Glutamatergic neuron (in vitro differentiated cells): ENCODE measurements around the gene ZNF519. TPM values are rescaled to one million over a fixed set of nuclear protein-coding genes. Genes with fewer than 3 reads are reported as not detected.
A peak's percentile ranks its signal among the peaks of the same experiment; 100 is the strongest.

Experiments
- DNase-seq: peaks from one replicate; pipeline ENCODE4 v3.0.0; 2022
- H3K27ac Mint-ChIP-seq: one replicate; pipeline ENCODE4 v1.8.0; 2020; ENCODE audit warnings: mild to moderate bottlenecking, mixed read lengths, inconsistent platforms; ENCODE audit not compliant: unreplicated experiment
- H3K27me3 Mint-ChIP-seq: one replicate; pipeline ENCODE4 v1.8.0; 2020; ENCODE audit warnings: mild to moderate bottlenecking, moderate library complexity, mixed read lengths, inconsistent platforms; ENCODE audit not compliant: unreplicated experiment
- H3K36me3 Mint-ChIP-seq: one replicate; pipeline ENCODE4 v1.8.0; 2020; ENCODE audit warnings: mild to moderate bottlenecking, mixed read lengths, inconsistent platforms; ENCODE audit not compliant: unreplicated experiment
- H3K4me1 Mint-ChIP-seq: one replicate; pipeline ENCODE4 v1.8.0; 2020; ENCODE audit warnings: mild to moderate bottlenecking, low read depth, mixed read lengths, inconsistent platforms; ENCODE audit not compliant: unreplicated experiment
- H3K4me3 Mint-ChIP-seq: one replicate; pipeline ENCODE4 v1.8.0; 2020; ENCODE audit warnings: mild to moderate bottlenecking, mixed read lengths, inconsistent platforms; ENCODE audit not compliant: unreplicated experiment
- H3K9me3 Mint-ChIP-seq: one replicate; pipeline ENCODE4 v1.8.0; 2020; ENCODE audit warnings: mild to moderate bottlenecking, moderate library complexity, mixed read lengths, inconsistent platforms; ENCODE audit not compliant: unreplicated experiment
- CTCF ChIP-seq: fragments of 200-600 bp; sonication (generic); IDR thresholded peaks from one replicate; pipeline ENCODE4 v1.5.0; 2021; ENCODE audit not compliant: partially characterized antibody, unreplicated experiment
- total RNA-seq: library from RNA; stranded (reverse); fragmentation: NEBNext Ultra II Directional; extraction: Animal tissue kit (Norgen Biotek cat#: 25700); gene quantifications from one replicate; pipeline ENCODE4 v1.2.1, GENCODE V29; 2021; ENCODE audit not compliant: unreplicated experiment

The ZNF519 gene
- total RNA-seq, 1 donor from 2014 or later = 18.5 TPM

GRCh38 chr18:14124689-14125088 lies 7.5 kb downstream of the ZNF519 start:
- no peaks in the 10 kb centered on the region for H3K27me3 Mint-ChIP-seq
- TF ChIP-seq CTCF = no peak
- peak overlapping the region; percentile 15 for H3K27ac Mint-ChIP-seq
- no peak for DNase-seq
- no peak overlapping the region for H3K4me3 Mint-ChIP-seq
- H3K9me3 Mint-ChIP-seq = peaks cover 2% of the 10 kb centered on the region
- H3K4me1 Mint-ChIP-seq = peaks cover 12% of the 10 kb centered on the region
- H3K36me3 Mint-ChIP-seq = no peaks in the 10 kb centered on the region

DNA sequence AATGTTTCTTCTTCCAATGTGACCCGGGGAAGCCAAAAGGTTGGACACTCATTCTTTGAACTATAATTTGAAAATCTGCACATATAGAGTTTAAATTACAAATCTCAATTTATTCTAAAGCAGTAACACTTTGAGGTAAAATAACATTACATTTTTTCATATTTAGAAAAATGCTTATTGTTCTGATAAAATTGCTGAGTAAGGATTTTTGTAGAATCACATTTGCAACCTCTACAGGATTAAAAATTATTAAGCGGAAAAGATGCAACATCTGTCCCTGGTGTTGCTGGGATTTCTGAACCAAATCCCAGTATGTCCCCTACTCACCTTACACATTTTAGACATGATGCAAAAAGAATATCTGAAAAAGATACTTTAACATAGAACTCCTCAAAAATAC lies 10.1 kb downstream of the ZNF519 start:
- Mint-ChIP-seq H3K4me3 (no peak overlapping the region), H3K4me1 (peaks cover 6% of the 10 kb centered on the region), H3K9me3 (no peaks in the 10 kb centered on the region), H3K36me3 (no peaks in the 10 kb centered on the region), H3K27ac (no peak overlapping the region), H3K27me3 (peaks cover 1% of the 10 kb centered on the region)
- TF ChIP-seq CTCF = no peak
- no peak for DNase-seq

- Mint-ChIP-seq H3K9me3 (no peaks in the 10 kb centered on the region), H3K27me3 (peaks cover 1% of the 10 kb centered on the region), H3K4me3 (no peak overlapping the region), H3K4me1 (peaks cover 6% of the 10 kb centered on the region), H3K27ac (no peak overlapping the region), H3K36me3 (no peaks in the 10 kb centered on the region)
- TF ChIP-seq CTCF = no peak
- no peak for DNase-seq
Observed at GRCh38 chr18:14120926-14121325, 11.3 kb downstream of the ZNF519 start.

- H3K27me3 Mint-ChIP-seq = peaks cover 1% of the 10 kb centered on the region
- H3K4me1 Mint-ChIP-seq = peaks cover 1% of the 10 kb centered on the region
- H3K27ac Mint-ChIP-seq = no peak overlapping the region
- TF ChIP-seq CTCF = no peak
- no peak for DNase-seq
- peaks cover 12% of the 10 kb centered on the region for H3K36me3 Mint-ChIP-seq
- no peaks in the 10 kb centered on the region for H3K9me3 Mint-ChIP-seq
- no peak overlapping the region for H3K4me3 Mint-ChIP-seq
Observed at GRCh38 chr18:14117606-14118005, 14.6 kb downstream of the ZNF519 start.

GRCh38 chr18:14106906-14107305 lies 25.3 kb downstream of the ZNF519 start:
- H3K27me3 Mint-ChIP-seq = no peaks in the 10 kb centered on the region
- no peak overlapping the region for H3K4me3 Mint-ChIP-seq
- no peak for TF ChIP-seq CTCF
- H3K4me1 Mint-ChIP-seq = no peaks in the 10 kb centered on the region
- peaks cover 25% of the 10 kb centered on the region for H3K36me3 Mint-ChIP-seq
- no peak overlapping the region for H3K27ac Mint-ChIP-seq
- H3K9me3 Mint-ChIP-seq = peaks cover 2% of the 10 kb centered on the region
- DNase-seq = no peak
